ENCODE data around the gene RASSF3.
A peak's percentile ranks its signal among the peaks of the same experiment; 100 is the strongest.

RASSF3 gene

DNA sequence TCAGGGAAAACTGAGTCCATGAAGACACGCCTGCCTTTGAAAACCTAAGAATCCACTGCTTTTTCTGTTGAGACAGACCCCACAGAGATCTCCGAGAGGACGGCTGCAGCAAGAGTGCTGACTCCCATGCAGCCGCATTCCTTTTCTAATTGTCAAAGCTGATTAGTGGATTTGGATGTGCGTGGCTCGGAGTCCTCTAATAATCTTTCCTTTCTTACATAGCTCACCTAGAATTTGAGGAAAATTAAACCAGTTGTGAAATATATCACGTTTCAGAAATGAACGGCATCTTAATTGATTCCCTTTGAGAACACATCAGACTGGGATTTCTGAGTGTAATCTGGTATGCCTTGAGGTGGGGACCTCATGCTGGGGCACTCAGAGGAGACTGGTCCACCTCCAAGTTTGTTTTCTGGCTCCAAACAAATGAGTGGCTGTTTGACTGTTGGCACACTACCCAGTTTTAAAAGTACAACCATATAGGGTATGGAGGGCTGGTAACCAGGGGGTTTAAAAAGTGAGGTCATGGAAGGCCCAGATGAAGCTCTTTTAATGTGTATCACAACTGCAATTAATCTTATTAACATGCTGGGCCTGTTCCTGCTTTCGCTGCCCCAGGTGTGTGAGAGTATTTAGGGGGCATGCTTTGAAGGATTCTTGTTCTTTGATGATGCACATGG is 63.3 kb downstream of the RASSF3 start:
- in situ Hi-C loops (cut with HindIII; ENCODE audit: low sequenced_read_pairs): no loop called here
- DNase-seq (ENCODE audit: low read depth, low spot score): peak; percentile 83
- TF ChIP-seq, protein P1, sequence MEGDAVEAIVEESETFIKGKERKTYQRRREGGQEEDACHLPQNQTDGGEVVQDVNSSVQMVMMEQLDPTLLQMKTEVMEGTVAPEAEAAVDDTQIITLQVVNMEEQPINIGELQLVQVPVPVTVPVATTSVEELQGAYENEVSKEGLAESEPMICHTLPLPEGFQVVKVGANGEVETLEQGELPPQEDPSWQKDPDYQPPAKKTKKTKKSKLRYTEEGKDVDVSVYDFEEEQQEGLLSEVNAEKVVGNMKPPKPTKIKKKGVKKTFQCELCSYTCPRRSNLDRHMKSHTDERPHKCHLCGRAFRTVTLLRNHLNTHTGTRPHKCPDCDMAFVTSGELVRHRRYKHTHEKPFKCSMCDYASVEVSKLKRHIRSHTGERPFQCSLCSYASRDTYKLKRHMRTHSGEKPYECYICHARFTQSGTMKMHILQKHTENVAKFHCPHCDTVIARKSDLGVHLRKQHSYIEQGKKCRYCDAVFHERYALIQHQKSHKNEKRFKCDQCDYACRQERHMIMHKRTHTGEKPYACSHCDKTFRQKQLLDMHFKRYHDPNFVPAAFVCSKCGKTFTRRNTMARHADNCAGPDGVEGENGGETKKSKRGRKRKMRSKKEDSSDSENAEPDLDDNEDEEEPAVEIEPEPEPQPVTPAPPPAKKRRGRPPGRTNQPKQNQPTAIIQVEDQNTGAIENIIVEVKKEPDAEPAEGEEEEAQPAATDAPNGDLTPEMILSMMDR (IDR thresholded peaks at IDR 0.05; ENCODE audit: low read depth, low read length): no peak
- no peak overlapping the region for H3K4me3 ChIP-seq (ENCODE audit: low read depth, low read length)

DNA sequence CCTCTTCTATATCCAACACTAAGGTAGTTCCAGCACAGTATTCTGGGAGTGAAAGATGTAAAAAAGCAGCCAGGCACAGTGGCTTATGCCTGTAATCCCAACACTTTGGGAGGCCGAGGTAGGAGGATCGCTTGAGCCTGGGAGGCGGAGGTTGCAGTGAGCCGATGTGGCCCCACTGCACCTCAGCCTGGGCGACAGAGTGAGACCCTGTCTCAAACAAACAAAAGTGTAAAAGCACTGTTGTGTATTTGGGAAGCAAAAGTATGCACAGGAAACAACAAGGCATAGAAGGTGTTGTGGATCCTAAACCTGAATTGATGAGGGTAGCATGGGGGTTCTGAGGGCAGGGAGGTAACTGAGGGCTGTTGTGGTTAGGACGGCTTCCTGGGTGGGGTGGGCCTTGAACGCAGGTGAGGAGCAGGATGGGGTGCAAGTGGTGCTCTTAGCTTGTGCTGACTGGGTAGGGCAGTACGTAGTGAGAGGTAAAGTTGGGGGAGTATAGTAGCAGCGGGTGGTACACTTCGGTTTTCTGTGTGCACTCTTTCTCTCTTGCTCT is 64.2 kb downstream of the RASSF3 start:
- TF ChIP-seq, protein P1 (IDR thresholded peaks at IDR 0.05; ENCODE audit: low read depth, low read length): no peak
- in situ Hi-C loops (cut with HindIII; ENCODE audit: low sequenced_read_pairs): no loop called here
- H3K4me3 ChIP-seq (ENCODE audit: low read depth, low read length): no peak overlapping the region
- no peak for DNase-seq (ENCODE audit: low read depth, low spot score)

DNA sequence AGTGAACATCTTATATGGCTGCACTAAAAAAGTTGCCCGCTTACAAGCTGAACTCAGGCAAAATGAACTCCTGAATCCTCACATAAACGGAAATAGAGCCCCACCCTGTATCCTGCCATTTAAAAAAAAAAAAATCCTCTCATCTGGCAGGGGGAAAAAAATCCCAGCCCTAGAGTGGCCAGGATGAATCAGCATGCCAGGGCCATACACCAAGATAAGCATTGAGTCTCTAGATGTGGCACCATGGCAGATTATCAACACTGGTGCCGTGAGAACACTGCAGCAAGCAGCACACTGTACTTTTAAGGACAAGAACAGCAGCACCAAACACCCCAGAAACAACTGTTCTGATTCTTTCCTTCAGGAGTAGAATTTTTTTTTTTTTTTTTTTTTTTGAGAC is 65.5 kb downstream of the RASSF3 start:
- TF ChIP-seq, protein P1 (IDR thresholded peaks at IDR 0.05; ENCODE audit: low read depth, low read length): no peak
- H3K4me3 ChIP-seq (ENCODE audit: low read depth, low read length): no peak overlapping the region
- in situ Hi-C loops (cut with HindIII; ENCODE audit: low sequenced_read_pairs): no loop called here
- peak; percentile 63 for DNase-seq (ENCODE audit: low read depth, low spot score)

DNA sequence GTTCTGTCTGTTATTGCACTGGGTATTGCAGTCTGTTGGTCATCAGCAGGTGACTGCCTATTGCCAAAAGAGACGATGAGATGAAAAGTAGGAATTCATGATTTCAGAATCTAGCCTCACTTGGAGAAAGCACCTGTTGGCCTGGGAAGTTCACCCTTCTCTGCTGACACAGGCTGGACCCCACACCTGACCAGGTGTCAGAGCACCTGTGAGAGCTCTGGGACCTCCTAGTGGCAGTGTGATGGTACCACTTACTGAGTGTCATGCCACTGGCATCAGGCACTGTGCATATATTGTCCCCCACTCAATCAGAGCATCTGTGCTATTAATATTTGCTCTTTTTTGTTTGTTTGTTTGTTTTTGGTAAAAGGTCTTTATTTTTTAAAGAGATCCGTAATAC is 68.0 kb downstream of the RASSF3 start:
- in situ Hi-C loops (cut with HindIII; ENCODE audit: low sequenced_read_pairs): no loop called here
- TF ChIP-seq, protein P1 (IDR thresholded peaks at IDR 0.05; ENCODE audit: low read depth, low read length): no peak
- no peak overlapping the region for H3K4me3 ChIP-seq (ENCODE audit: low read depth, low read length)
- DNase-seq (ENCODE audit: low read depth, low spot score): no peak

GRCh38 chr12:64678835-64679234 is 68.5 kb downstream of the RASSF3 start:
- H3K4me3 ChIP-seq (ENCODE audit: low read depth, low read length): no peak overlapping the region
- in situ Hi-C loops (cut with HindIII; ENCODE audit: low sequenced_read_pairs): no loop called here
- DNase-seq (ENCODE audit: low read depth, low spot score): no peak

GRCh38 chr12:64679487-64680001 is 69.2 kb downstream of the RASSF3 start:
- H3K4me3 ChIP-seq (ENCODE audit: low read depth, low read length): peak overlapping the region; percentile 17
- peak; percentile 89 for DNase-seq (ENCODE audit: low read depth, low spot score)
- in situ Hi-C loops (cut with HindIII; ENCODE audit: low sequenced_read_pairs): no loop called here
- TF ChIP-seq, protein P1 (IDR thresholded peaks at IDR 0.05; ENCODE audit: low read depth, low read length): no peak

More at GRCh38 chr12:64678835-64679234, 68.5 kb downstream of the RASSF3 start:
- TF ChIP-seq, protein P1 (IDR thresholded peaks at IDR 0.05; ENCODE audit: low read depth, low read length): no peak
